GM12878 (cell line): Measurements from ENCODE around the gene HCN1. TPM values are rescaled to one million over a fixed set of nuclear protein-coding genes. Genes with fewer than 3 reads are reported as not detected.

Source experiments
- ATAC-seq: fragments of 200-7000 bp; cut with Tn5 transposase; 3 replicates; pipeline ENCODE4 v1.9.1; 2020; ENCODE audit warnings: mild to moderate bottlenecking, moderate library complexity
- BruUV-seq: library from RNA; stranded (reverse); fragments of 400-500 nt; replicated peaks from 2 replicates; lab custom pipeline; 2021; lab: Mats Ljungman, UMichigan
- CTCF ChIA-PET: fragments of 300-600 bp; sonication (Branson Sonifier 250); formaldehyde crosslinking; extraction: SDS; loops from one replicate; lab custom pipeline; 2021; ENCODE audit warnings: inconsistent platforms; lab: Yijun Ruan, JAX
- POLR2A ChIA-PET: fragments of 350-600 bp; formaldehyde crosslinking; extraction: SDS; loops from one replicate; lab custom pipeline; 2021; ENCODE audit warnings: inconsistent platforms; lab: Charles Lee
- RAD21 ChIA-PET: fragments of 300-600 bp; sonication (Branson Sonifier 250); formaldehyde crosslinking; loops from one replicate; lab custom pipeline; 2023; ENCODE audit warnings: antibody characterized with exemption; ENCODE audit not compliant: unreplicated experiment; lab: Charles Lee
- SMC1A ChIA-PET: fragments of 300-600 bp; sonication (Branson Sonifier 250); formaldehyde crosslinking; loops from one replicate; lab custom pipeline; 2023; ENCODE audit not compliant: unreplicated experiment, uncharacterized antibody; lab: Charles Lee
- DNase-seq: peaks from one replicate; pipeline ENCODE4 v3.0.0-alpha.2; 2011; ENCODE audit warnings: low read depth, low spot score
- FAIRE-seq: peaks from 3 replicates; lab custom pipeline; 2011; peaks lifted over from hg19 to GRCh38; lab: Jason Lieb, UNC
- H2AFZ ChIP-seq: 2 replicates; pipeline ENCODE4 v1.6.0; 2011; ENCODE audit warnings: low read depth, low read length, control low read depth; ENCODE audit not compliant: control insufficient read depth
- H3K27ac ChIP-seq: 2 replicates; pipeline ENCODE4 v1.5.1; 2011; ENCODE audit warnings: control low read depth; ENCODE audit not compliant: control insufficient read depth, insufficient read depth
- H3K27me3 ChIP-seq, 2 experiments: replicated peaks in 1 of 2; 2 replicates each; pipeline versions ENCODE4 v1.6.0 to v1.6.1; 2011; ENCODE audit warnings: low read length in 1 of 2; ENCODE audit not compliant: control insufficient read depth in 2 of 2, insufficient read depth in 2 of 2
- H3K36me3 ChIP-seq, 2 experiments: 2 replicates each; pipeline ENCODE4 v1.5.1; 2011; ENCODE audit warnings: low read length in 1 of 2; ENCODE audit not compliant: control insufficient read depth in 2 of 2, insufficient read depth in 2 of 2
- H3K4me1 ChIP-seq: 2 replicates; pipeline ENCODE4 v1.6.1; 2011; ENCODE audit warnings: mild to moderate bottlenecking, low read length, moderate library complexity, mixed read lengths; ENCODE audit not compliant: control insufficient read depth, insufficient read depth
- H3K4me2 ChIP-seq: 2 replicates; pipeline ENCODE4 v1.6.0; 2011; ENCODE audit warnings: control low read depth; ENCODE audit not compliant: control insufficient read depth, insufficient read depth
- H3K4me3 ChIP-seq: fragments of 200-600 bp; sonication (generic); 2 replicates; pipeline ENCODE4 v1.5.1; 2016
- H3K79me2 ChIP-seq: 2 replicates; pipeline ENCODE4 v1.6.0; 2011; ENCODE audit warnings: low read length; ENCODE audit not compliant: control insufficient read depth, insufficient read depth
- H3K9ac ChIP-seq: 2 replicates; pipeline ENCODE4 v1.8.0; 2011; ENCODE audit warnings: low read length, control low read depth, mixed read lengths; ENCODE audit not compliant: control insufficient read depth, insufficient read depth
- H3K9me3 ChIP-seq: replicated peaks from 3 replicates; pipeline ENCODE4 v1.5.1; 2011; ENCODE audit warnings: mild to moderate bottlenecking, low read length; ENCODE audit not compliant: control insufficient read depth, insufficient read depth
- H4K20me1 ChIP-seq: 2 replicates; pipeline ENCODE4 v1.6.0; 2011; ENCODE audit not compliant: control insufficient read depth, insufficient read depth
- CHD1 ChIP-seq: IDR thresholded peaks from 2 replicates; pipeline ENCODE4 v1.6.1; 2012; ENCODE audit warnings: low read depth, low read length, improper control_type of control experiment
- DPF2 ChIP-seq: fragments of 450-650 bp; IDR thresholded peaks from 2 replicates; pipeline ENCODE4 v1.6.1; 2017; ENCODE audit warnings: mild to moderate bottlenecking
- HCFC1 ChIP-seq: fragments of 150-350 bp; IDR thresholded peaks from 2 replicates; pipeline ENCODE4 v1.6.1; 2014; ENCODE audit warnings: low read length
- RAD51 ChIP-seq: fragments of 450-650 bp; IDR thresholded peaks from 2 replicates; pipeline ENCODE4 v1.6.1; 2016; ENCODE audit warnings: moderate library complexity, mild to moderate bottlenecking, inconsistent platforms
- RBBP5 ChIP-seq: fragments of 200-600 bp; sonication (generic); conservative IDR thresholded peaks from 2 replicates; pipeline ENCODE4 v1.6.1; 2016
- SIN3A ChIP-seq: IDR thresholded peaks from 2 replicates; pipeline ENCODE4 v1.6.1; 2012; ENCODE audit warnings: low read depth, low read length, improper control_type of control experiment
- WGBS: methylation state at CpG from one replicate; pipeline ENCODE4 v1.1.6; 2016; ENCODE audit warnings: low lambda C conversion rate; ENCODE audit not compliant: insufficient replicate concordance, insufficient coverage; ENCODE audit errors: missing lambda C conversion rate; 5-methylcytosine and 5-hydroxymethylcytosine counted together
- in situ Hi-C: fragments of 300-500 bp; cut with MboI; formaldehyde crosslinking; loops from 9 replicates; pipeline ENCODE4 v1.14.3; 2018; ENCODE audit warnings: mixed read lengths
- intact Hi-C: fragments of 100-400 bp; cut with micrococcal nuclease; formaldehyde crosslinking; loops from one replicate; pipeline ENCODE4 v1.14.2; 2022; ENCODE audit not compliant: unreplicated experiment
- polyA plus RNA-seq, 11 experiments: library from polyadenylated mRNA; depleted of rRNA in 4 of 11; unstranded in 6 of 11; stranded (reverse) in 5 of 11; fragments of >200 nt; fragmentation: Nextera tagmentation in 4 of 11; fragmentation: Illumina TruSeq in 1 of 11; extraction: Ambion mirVana in 4 of 11; extraction: Trizol in 1 of 11; gene quantifications; 1 replicate in 1 of 11; 2 replicates in 10 of 11; pipeline versions ENCODE4 v1.2.1 to v1.2.3, GENCODE V29; 2011 to 2016; ENCODE audit warnings: inconsistent platforms in 2 of 11, missing spikeins in 2 of 11, low read depth in 1 of 11
- total RNA-seq, 4 experiments: library from RNA; depleted of rRNA in 3 of 4; stranded (reverse); fragments of >200 nt in 3 of 4; fragmentation: Illumina TruSeq in 1 of 4; extraction: Trizol in 1 of 4; gene quantifications; 2 replicates each; pipeline versions ENCODE4 v1.2.1 to v1.2.3, GENCODE V29; 2013 to 2021
- TF ChIP-seq, protein P1 (sequence below): fragments of 450-650 bp; IDR thresholded peaks from 2 replicates; pipeline ENCODE4 v1.6.1; 2017; ENCODE audit warnings: mild to moderate bottlenecking, moderate library complexity
- TF ChIP-seq, protein P2 (sequence below): fragments of 450-650 bp; IDR thresholded peaks from 2 replicates; pipeline ENCODE4 v1.6.1; 2018; ENCODE audit warnings: borderline replicate concordance, mild to moderate bottlenecking; ENCODE audit not compliant: partially characterized antibody

The HCN1 gene
- total and polyA plus RNA-seq, 10 of the 15 experiments (the other 5 are each of a cell fraction or from before 2014, with no cell fraction given) = not detected

DNA sequence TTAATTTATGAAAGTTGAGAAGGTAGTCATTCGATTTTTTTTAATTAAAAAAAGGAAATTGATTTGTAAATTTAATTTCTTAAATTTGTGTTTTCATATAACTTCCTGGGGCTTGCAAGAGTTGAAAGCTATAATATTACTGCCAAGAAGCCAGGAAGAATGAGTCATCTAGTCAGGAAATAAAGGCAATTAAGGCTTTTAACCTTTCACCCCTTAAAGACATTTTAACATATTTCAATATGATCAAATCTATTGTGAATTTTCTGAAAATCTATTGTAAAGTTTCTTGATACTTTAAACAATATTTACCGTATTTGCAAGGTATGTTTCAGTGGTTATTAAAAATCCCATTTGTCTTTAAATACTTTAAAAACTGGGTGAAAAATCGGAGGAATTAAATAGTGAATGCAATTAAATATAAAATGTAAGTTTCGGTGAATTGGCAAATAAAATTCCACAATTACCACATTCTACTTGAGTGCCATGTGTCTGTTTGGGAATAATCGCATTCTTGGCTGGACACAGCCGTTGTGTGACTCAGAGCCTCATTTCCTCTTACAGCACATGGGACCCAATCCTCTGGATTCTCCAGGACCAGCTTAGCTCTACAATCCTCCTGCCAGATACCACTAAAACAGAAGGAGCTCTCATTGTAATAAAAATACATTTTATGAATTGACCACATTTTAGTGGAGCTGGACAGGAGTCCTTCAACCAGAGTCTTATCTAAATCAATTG is 310.7 kb downstream of the HCN1 start:
- DNase-seq = no peak
- TF ChIP-seq SIN3A = no peak
- no peak for TF ChIP-seq RAD51
- TF ChIP-seq RBBP5 = no peak
- TF ChIP-seq DPF2 = no peak
- TF ChIP-seq HCFC1 = no peak
- TF ChIP-seq, protein P1, sequence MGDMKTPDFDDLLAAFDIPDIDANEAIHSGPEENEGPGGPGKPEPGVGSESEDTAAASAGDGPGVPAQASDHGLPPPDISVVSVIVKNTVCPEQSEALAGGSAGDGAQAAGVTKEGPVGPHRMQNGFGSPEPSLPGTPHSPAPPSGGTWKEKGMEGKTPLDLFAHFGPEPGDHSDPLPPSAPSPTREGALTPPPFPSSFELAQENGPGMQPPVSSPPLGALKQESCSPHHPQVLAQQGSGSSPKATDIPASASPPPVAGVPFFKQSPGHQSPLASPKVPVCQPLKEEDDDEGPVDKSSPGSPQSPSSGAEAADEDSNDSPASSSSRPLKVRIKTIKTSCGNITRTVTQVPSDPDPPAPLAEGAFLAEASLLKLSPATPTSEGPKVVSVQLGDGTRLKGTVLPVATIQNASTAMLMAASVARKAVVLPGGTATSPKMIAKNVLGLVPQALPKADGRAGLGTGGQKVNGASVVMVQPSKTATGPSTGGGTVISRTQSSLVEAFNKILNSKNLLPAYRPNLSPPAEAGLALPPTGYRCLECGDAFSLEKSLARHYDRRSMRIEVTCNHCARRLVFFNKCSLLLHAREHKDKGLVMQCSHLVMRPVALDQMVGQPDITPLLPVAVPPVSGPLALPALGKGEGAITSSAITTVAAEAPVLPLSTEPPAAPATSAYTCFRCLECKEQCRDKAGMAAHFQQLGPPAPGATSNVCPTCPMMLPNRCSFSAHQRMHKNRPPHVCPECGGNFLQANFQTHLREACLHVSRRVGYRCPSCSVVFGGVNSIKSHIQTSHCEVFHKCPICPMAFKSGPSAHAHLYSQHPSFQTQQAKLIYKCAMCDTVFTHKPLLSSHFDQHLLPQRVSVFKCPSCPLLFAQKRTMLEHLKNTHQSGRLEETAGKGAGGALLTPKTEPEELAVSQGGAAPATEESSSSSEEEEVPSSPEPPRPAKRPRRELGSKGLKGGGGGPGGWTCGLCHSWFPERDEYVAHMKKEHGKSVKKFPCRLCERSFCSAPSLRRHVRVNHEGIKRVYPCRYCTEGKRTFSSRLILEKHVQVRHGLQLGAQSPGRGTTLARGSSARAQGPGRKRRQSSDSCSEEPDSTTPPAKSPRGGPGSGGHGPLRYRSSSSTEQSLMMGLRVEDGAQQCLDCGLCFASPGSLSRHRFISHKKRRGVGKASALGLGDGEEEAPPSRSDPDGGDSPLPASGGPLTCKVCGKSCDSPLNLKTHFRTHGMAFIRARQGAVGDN = no peak
- no peak for TF ChIP-seq CHD1
- TF ChIP-seq, protein P2, sequence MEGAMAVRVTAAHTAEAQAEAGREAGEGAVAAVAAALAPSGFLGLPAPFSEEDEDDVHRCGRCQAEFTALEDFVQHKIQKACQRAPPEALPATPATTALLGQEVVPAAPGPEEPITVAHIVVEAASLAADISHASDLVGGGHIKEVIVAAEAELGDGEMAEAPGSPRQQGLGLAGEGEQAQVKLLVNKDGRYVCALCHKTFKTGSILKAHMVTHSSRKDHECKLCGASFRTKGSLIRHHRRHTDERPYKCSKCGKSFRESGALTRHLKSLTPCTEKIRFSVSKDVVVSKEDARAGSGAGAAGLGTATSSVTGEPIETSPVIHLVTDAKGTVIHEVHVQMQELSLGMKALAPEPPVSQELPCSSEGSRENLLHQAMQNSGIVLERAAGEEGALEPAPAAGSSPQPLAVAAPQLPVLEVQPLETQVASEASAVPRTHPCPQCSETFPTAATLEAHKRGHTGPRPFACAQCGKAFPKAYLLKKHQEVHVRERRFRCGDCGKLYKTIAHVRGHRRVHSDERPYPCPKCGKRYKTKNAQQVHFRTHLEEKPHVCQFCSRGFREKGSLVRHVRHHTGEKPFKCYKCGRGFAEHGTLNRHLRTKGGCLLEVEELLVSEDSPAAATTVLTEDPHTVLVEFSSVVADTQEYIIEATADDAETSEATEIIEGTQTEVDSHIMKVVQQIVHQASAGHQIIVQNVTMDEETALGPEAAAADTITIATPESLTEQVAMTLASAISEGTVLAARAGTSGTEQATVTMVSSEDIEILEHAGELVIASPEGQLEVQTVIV = no peak
- TF ChIP-seq, all 136 proteins: peak for 0
- no peak overlapping the region for H3K4me3 ChIP-seq
- intact Hi-C loops = no loop called here
- no peak overlapping the region for H3K27ac ChIP-seq
- ChIA-PET SMC1A (no interaction called here), POLR2A (no interaction called here), RAD21 (no interaction called here), CTCF (interaction anchor here (0.9 to 1.1 kb wide), 2 partner anchors 211 to 348 kb away, joined by 3 read pairs; no protein-coding TSS in a partner anchor)
- no peaks in the 10 kb centered on the region for H3K79me2 ChIP-seq
- in situ Hi-C loops = no loop called here
- no peak overlapping the region for H2AFZ ChIP-seq
- no peaks in the 10 kb centered on the region for H3K4me1 ChIP-seq
- H3K9ac ChIP-seq = no peak overlapping the region
- no peaks in the 10 kb centered on the region for H3K9me3 ChIP-seq
- no peak for FAIRE-seq
- no peaks in the 10 kb centered on the region for H4K20me1 ChIP-seq
- H3K36me3 ChIP-seq = no peaks in the 10 kb centered on the region
- no peak overlapping the region for H3K4me2 ChIP-seq
- no peak for ATAC-seq
- no peaks in the 10 kb centered on the region for H3K27me3 ChIP-seq
- WGBS = 27% methylated on average over 6 of the region's 6 CpGs
- no TSS peak for BruUV-seq
